HTERT RPE-1 (cell line): ENCODE measurements around the gene LARP6.

Experiments used
- in situ Hi-C: fragments of 300-500 bp; cut with MboI; formaldehyde crosslinking; loops from 4 replicates; pipeline ENCODE4 v1.14.3; 2020; ENCODE audit warnings: low sequenced_read_pairs

LARP6 gene

DNA sequence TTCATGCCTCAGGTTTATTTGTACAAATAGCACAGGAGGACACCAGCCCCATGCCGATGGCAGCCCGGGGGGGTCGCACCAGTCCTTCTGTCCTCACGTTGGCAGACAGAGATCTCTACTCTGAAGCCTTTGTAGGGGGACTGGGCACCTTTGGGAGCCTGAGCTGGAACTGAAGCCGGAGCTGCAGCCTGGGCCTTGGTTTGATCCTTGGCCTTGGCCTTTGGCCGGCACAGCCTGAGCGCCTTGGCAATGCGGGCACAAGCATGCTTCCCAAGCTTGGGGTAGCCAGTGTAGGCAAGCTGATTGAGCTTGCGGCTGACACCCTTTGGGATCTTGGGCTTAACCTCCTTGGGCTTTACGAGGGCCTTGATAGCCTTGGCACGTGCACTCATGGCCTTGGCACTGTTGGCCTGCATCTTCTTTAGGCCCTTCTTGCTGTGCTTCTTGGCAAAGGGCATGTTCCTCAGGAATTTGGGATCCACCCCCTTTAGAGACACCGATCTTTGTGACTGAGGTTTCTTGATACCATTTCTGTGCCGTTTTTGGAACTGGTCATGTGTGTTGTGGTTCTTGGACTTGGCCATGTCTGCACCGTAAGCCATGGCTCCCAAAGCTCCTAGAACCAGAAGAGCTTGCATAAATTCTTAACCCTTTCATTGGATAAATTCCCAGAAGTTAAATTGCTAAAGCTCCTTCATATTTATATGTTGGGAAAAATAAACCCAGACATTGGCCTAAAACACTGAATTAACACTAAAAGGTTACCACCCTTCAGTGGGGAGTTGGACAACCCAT lies 57.2 kb downstream of the LARP6 start:
- in situ Hi-C loops: no loop called here

DNA sequence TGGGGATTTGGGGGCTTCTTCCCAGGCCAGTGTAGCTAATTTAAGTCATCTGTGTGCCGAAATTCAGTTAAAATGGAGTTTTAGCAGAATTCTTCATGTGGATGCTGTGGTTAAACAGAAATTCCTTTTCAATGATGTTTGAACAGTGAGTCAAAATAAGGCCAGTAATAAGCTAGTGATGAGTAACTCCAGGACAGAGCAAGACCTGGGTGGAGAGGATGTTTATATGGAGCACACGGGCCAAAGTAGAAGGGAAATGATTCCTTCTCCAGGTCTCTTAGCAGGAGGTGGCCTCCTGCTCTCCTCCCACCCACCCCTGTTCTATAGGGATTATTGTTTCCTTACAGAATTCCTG lies 58.7 kb downstream of the LARP6 start:
- in situ Hi-C loops: no loop called here

DNA sequence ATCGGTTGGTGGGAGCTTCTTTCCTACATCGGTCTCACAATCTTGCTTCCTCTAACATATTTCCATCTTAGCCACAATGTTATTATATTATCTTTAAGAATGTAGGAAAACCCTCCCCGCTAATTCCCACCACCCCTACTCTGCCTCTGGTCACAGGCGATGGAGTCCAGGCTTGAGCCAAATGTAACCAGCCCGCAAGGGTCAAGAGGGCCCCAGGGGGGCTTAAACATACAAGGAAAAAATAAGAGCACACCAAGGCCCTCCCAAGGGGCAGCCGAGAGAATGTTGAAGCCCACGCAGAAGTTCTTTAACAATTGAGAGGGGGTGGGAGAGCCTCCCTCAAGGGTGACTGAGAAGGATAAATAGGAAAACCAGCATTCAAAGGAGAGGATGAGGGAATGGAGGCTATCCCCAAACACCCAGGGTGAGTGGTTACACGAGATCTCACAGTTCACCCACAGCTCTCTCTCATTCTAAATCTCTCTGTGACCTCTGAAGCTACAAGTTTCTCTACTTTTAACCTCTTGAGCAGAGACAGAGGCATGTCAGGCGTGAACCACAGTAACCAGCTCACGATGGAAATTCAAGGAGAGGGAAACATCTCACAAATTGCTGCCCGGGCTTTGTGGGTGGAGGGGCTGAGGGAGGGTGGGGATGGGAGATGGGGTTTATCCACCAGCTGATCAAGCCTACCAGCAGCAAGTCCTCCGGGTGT lies 59.2 kb downstream of the LARP6 start:
- in situ Hi-C loops: no loop called here

DNA sequence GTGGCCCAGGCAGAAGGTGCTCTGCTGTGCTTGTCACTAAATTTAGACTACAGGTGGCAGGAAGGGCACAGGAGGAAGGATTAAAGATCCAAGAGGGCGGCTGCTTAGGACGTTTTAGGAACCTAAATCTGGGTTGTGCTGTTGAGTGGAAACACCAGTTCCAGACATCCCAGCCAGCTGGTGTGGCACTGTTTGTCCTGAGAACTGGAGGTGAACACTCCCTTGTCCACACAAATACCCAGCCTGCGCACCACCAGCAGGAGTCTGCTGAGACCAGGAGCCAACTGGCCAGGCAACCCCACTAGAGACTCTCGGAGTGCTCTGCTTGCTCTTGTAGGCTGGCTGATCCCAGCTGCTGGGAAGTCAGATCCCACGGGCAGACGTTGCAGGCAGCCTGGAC lies 60.3 kb downstream of the LARP6 start:
- in situ Hi-C loops: no loop called here

DNA sequence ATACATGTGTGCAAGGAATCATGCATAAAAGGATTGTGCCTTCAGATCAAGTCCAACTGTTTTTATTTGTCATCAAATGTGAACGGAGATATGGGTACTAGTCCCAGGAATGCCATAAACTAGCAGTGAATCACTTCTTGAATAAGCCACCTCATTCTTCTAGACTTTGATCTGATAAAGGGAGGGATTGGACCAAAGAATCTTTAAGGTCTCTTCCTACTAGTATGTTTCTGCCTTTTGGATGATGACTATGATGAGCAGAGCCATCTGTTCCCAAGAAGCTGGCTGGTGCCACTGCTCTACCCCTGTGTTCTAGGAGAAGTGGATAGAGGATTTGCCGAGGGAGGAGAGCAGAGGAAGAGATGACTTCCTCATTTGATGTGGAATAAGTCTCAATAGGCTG lies 61.8 kb downstream of the LARP6 start:
- in situ Hi-C loops: no loop called here

DNA sequence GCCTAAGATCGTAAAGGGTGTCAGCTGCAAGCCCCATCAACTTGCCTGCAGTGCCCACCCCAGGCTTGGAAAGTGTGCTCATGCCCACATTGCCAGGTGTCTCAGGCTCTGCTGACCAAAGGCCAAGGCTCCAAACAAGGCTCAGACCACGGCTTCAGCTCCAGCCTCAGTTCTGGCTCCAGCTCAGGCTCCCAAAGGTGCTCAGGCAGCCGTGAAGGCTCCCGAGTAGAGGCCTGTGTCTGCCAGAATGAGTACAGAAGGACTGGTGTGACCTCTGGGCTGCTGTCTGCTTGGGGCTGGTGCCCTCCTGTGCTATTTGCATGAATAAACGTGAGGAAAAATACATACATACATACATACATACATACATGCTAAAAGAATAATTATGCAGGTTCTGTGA lies 62.7 kb downstream of the LARP6 start:
- in situ Hi-C loops: no loop called here

DNA sequence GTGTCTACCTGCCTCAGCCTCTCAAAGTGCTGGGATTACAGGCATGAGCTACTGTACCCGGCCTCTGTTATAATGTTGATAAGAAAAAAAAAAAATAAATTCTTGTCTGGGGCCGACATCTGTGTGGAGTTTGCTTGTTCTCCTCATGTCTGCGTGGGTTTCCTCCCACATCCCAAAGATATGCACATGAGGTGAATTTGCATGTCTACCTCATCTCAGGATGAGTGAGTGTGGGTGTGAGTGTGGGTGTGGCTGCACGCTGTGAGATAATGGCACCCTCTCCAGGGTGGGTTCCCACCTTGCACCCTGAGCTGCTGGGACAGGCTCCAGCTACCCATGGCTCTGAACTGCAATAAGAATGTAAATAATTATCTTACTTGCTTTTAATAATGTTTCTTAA lies 64.7 kb downstream of the LARP6 start:
- in situ Hi-C loops: no loop called here

DNA sequence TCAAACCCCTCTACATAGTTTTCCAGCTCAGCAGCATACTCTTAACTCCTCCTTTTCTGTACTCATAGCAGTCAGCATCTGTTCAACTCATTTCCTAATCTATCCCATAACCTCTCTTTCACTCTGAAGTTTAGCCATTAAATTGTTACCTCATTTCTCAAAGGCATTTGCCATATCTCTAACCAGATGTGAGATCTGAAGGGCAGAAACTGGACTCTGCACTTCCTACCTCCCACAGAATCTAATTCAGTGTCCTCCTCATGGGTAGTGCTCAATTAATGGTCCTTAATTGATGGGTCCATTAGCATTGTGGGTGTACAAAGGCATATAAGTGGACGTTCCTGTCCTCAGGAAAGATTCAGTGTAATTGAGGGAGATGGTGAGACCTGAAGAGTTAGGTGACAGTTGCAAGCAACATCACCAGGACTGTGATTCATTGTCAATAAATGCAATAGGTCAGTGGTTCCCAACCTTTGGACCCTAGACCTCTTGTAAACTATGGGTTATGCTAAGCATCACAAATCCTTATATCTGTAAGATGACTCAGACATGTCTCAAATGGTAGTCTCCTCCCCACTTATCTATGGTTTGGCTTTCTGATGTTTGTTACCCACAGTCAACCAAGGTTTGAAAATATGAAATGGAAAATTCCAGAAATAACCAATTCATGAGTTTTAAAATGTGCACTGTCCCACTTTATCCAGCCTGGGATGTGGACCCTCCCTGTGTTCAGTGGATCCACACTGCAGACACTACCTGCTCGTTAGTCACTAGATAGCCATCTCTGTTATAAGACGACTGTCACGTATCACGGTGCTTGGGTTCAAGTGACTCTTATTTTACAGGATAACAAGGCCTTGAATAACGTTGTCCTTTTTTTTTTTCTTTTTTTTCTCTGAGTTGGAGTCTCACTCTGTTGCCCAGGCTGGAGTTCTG lies 65.6 kb downstream of the LARP6 start:
- in situ Hi-C loops: no loop called here

DNA sequence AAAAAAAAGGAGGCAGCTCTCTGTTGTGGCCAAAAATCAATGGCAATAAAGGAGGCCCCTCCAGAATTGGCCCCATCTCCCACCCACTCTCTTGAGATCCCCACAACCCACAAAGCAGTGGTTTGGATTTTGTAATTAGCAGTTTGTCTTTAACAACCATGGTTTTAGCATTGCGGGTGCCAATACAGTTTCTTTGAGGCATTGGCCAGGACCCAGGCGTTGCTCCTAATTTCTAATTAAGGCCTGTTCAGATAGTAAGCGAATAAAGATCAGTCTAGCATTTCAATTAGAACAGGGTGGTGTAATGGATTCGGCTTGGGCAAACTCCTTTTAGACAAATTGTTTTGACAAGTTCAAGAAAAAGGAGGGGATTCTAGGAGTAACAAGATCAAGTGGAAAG lies 67.0 kb downstream of the LARP6 start:
- in situ Hi-C loops: no loop called here

DNA sequence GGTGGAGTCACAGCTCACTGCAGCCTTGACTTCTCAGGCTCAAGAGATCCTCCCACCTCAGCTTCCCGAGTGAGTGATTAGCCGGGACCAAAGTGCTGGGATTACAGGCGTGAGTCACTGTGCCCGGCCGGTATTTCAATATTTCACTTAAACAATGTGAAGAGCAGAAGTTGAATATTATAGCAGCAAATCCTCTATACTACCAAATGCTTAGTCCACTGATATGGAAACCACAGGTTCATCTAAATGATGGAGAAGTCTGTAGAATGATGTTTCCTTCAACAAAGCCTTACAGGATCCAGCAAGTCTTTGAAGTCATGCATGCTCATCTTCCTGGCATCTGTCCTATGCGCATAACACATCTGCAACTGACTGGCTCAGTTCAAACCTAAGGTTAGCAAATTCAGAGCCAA lies 70.3 kb downstream of the LARP6 start:
- in situ Hi-C loops: no loop called here

DNA sequence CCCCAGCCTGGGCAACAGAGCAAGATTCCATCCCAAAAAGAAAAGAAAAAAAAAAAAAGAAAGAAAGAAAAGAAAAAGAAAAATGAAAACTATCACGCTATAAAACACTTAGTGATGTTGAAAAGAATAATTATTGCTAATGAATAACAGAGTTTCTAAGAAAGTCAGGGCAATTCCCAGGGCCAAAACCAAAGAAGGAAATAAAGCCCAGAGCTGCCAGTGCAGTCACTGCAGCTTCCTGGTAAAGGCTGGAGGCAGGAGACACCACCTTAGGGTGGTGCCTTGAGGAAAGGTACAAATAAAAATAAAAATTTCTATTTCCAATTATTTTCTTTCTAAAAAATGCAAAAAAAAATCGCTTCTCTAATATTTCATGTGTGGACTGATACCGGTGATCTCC lies 70.9 kb downstream of the LARP6 start:
- in situ Hi-C loops: no loop called here

DNA sequence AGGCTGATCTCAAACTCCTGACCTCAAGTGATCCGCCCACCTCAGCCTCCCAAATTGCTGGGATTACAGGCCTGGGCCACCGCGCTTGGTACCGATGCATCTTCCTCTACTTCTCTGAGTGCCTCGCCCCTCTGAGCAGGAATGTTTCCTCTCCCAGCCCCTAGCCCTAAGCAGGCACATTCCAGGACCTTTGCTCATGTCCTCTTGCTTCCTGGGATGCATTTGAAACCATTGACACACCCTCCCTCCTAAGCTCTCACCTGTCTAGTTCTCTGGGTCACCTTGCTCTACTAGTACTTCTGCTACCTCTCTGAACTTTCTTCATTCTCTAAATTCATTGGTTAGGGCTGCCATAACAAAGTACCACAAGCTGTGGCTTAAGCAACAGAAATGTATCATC lies 72.7 kb downstream of the LARP6 start:
- in situ Hi-C loops: no loop called here
